HEK293 (cell line): ENCODE measurements around the gene IRF7.

Experiments
- CTCF ChIA-PET: fragments of 350-600 bp; formaldehyde crosslinking; extraction: SDS; loops from one replicate; lab custom pipeline; 2021; ENCODE audit warnings: antibody characterized with exemption; lab: Yijun Ruan, JAX
- POLR2A ChIA-PET: fragments of 300-600 bp; formaldehyde crosslinking; extraction: SDS; loops from one replicate; lab custom pipeline; 2020; ENCODE audit warnings: antibody characterized with exemption, inconsistent platforms; lab: Yijun Ruan, JAX
- H3K27ac ChIP-seq: fragments of 200-500 bp; sonication (Bioruptor generic); 2 replicates; pipeline ENCODE4 v1.5.1; 2014; ENCODE audit warnings: low read depth, low read length, control low read depth, inconsistent platforms; ENCODE audit errors: extremely low read depth
- H3K36me3 ChIP-seq, 2 experiments: fragments of 200-500 bp in 1 of 2; sonication (Bioruptor generic) in 1 of 2; 1 replicate in 1 of 2; 2 replicates in 1 of 2; pipeline ENCODE4 v1.5.1; 2014 to 2017; ENCODE audit warnings: inconsistent platforms in 2 of 2, low read length in 2 of 2; ENCODE audit not compliant: control insufficient read depth in 2 of 2, insufficient read depth in 1 of 2
- H3K4me1 ChIP-seq: fragments of 200-500 bp; sonication (Bioruptor generic); 2 replicates; pipeline ENCODE4 v1.5.1; 2014; ENCODE audit warnings: mild to moderate bottlenecking, low read length, inconsistent platforms; ENCODE audit not compliant: control insufficient read depth, insufficient read depth
- H3K4me3 ChIP-seq: 2 replicates; pipeline ENCODE4 v1.5.1; 2011; ENCODE audit warnings: low read depth, mild to moderate bottlenecking, control low read depth, low read length, moderate library complexity
- H3K9me3 ChIP-seq: fragments of 200-500 bp; sonication (Bioruptor generic); 2 replicates; pipeline ENCODE4 v1.5.1; 2014; ENCODE audit warnings: low read depth, low read length, inconsistent platforms; ENCODE audit not compliant: control insufficient read depth, insufficient read depth
- HIC1 ChIP-seq: fragments of 450-650 bp; formaldehyde crosslinking; IDR thresholded peaks from 2 replicates; pipeline ENCODE4 v1.5.1; 2016; ENCODE audit warnings: missing biosample characterization, missing genetic modification characterization
- KLF1 ChIP-seq: fragments of 450-650 bp; formaldehyde crosslinking; IDR thresholded peaks from 2 replicates; pipeline ENCODE4 v1.5.1; 2016; ENCODE audit warnings: missing biosample characterization, missing genetic modification characterization
- PRDM2 ChIP-seq: fragments of 450-650 bp; formaldehyde crosslinking; IDR thresholded peaks from 2 replicates; pipeline ENCODE4 v1.5.1; 2016; ENCODE audit warnings: missing biosample characterization, missing genetic modification characterization, borderline replicate concordance
- SETDB1 ChIP-seq: IDR thresholded peaks from one replicate; pipeline ENCODE4 v1.6.1; 2017; ENCODE audit warnings: mild to moderate bottlenecking, low read length, moderate library complexity, mixed read lengths; ENCODE audit not compliant: insufficient read length
- WT1 ChIP-seq: fragments of 450-650 bp; formaldehyde crosslinking; IDR thresholded peaks from 2 replicates; pipeline ENCODE4 v1.5.1; 2016; ENCODE audit warnings: missing biosample characterization, missing genetic modification characterization
- ZBTB26 ChIP-seq: fragments of 450-650 bp; formaldehyde crosslinking; optimal IDR thresholded peaks from 2 replicates; pipeline ENCODE3; 2016; ENCODE audit warnings: missing biosample characterization, mild to moderate bottlenecking, missing genetic modification characterization
- ZNF133 ChIP-seq: fragments of 450-650 bp; formaldehyde crosslinking; IDR thresholded peaks from 2 replicates; pipeline ENCODE4 v1.5.1; 2016; ENCODE audit warnings: missing biosample characterization, missing genetic modification characterization
- ZNF174 ChIP-seq: fragments of 450-650 bp; formaldehyde crosslinking; IDR thresholded peaks from 2 replicates; pipeline ENCODE4 v1.5.0; 2017; ENCODE audit warnings: missing biosample characterization, mild to moderate bottlenecking, missing genetic modification characterization
- ZNF311 ChIP-seq: fragments of 450-650 bp; formaldehyde crosslinking; IDR thresholded peaks from 2 replicates; pipeline ENCODE4 v1.5.1; 2017; ENCODE audit warnings: missing biosample characterization, missing genetic modification characterization, borderline replicate concordance
- ZNF37A ChIP-seq: fragments of 450-650 bp; IDR thresholded peaks from 2 replicates; pipeline ENCODE4 v1.5.1; 2018; ENCODE audit warnings: missing biosample characterization, missing genetic modification characterization
- ZNF426 ChIP-seq: fragments of 450-650 bp; formaldehyde crosslinking; IDR thresholded peaks from 2 replicates; pipeline ENCODE4 v1.5.1; 2017; ENCODE audit warnings: missing biosample characterization, missing genetic modification characterization, mild to moderate bottlenecking, inconsistent platforms, moderate library complexity
- ZNF555 ChIP-seq: fragments of 450-650 bp; formaldehyde crosslinking; conservative IDR thresholded peaks from 2 replicates; pipeline ENCODE4 v1.5.1; 2017; ENCODE audit warnings: missing biosample characterization, mild to moderate bottlenecking, missing genetic modification characterization, inconsistent platforms
- ZNF585B ChIP-seq: fragments of 450-650 bp; formaldehyde crosslinking; IDR thresholded peaks from 2 replicates; pipeline ENCODE4 v1.5.1; 2016; ENCODE audit warnings: missing biosample characterization, missing genetic modification characterization
- ZNF600 ChIP-seq: fragments of 450-650 bp; formaldehyde crosslinking; IDR thresholded peaks from 2 replicates; pipeline ENCODE4 v1.5.1; 2016; ENCODE audit warnings: missing biosample characterization, missing genetic modification characterization
- ZNF645 ChIP-seq: fragments of 450-650 bp; formaldehyde crosslinking; IDR thresholded peaks from 2 replicates; pipeline ENCODE4; 2016; ENCODE audit warnings: missing biosample characterization, missing genetic modification characterization
- ZNF670 ChIP-seq: fragments of 450-650 bp; formaldehyde crosslinking; IDR thresholded peaks from 2 replicates; pipeline ENCODE4 v1.5.1; 2016; ENCODE audit warnings: missing biosample characterization, missing genetic modification characterization, low read depth

Gene IRF7

GRCh38 chr11:609341-609811, 6.4 kb downstream of the IRF7 start (continued):
- TF ChIP-seq HIC1, result no peak
- no peak for TF ChIP-seq WT1

GRCh38 chr11:608791-609251, 6.9 kb downstream of the IRF7 start:
- no peak overlapping the region for H3K4me3 ChIP-seq
- H3K4me1 ChIP-seq, result no peaks in the 10 kb centered on the region
- TF ChIP-seq ZNF37A (tag by site-specific recombination), result no peak
- TF ChIP-seq KLF1, result no peak
- H3K9me3 ChIP-seq, result no peaks in the 10 kb centered on the region
- H3K27ac ChIP-seq, result no peak overlapping the region
- ChIA-PET POLR2A (no interaction called here), CTCF (no interaction called here)
- H3K36me3 ChIP-seq, result peaks cover 0 to 97% of the 10 kb centered on the region in 2 experiments; a peak in 2 of 3 replicates

GRCh38 chr11:607971-608659, 7.6 kb downstream of the IRF7 start:
- Histone ChIP-seq H3K9me3 (no peaks in the 10 kb centered on the region), H3K4me1 (no peaks in the 10 kb centered on the region), H3K4me3 (no peak overlapping the region), H3K36me3 (peaks cover 6 to 98% of the 10 kb centered on the region in 2 experiments; a peak in 2 of 3 replicates), H3K27ac (no peak overlapping the region)
- no peak for TF ChIP-seq ZNF311 (tag by site-specific recombination)
- no peak for TF ChIP-seq ZNF585B (tag by site-specific recombination)
- no peak for TF ChIP-seq ZNF555
- CTCF ChIA-PET, result no interaction called here
- POLR2A ChIA-PET, result no interaction called here

GRCh38 chr11:607020-607780, 8.6 kb downstream of the IRF7 start:
- TF ChIP-seq ZNF645 (tag by site-specific recombination), result no peak
- no peak for TF ChIP-seq ZNF600 (tag by site-specific recombination)
- no peak for TF ChIP-seq SETDB1
- TF ChIP-seq PRDM2, result no peak
- no peak for TF ChIP-seq ZNF426 (tag by site-specific recombination)
- no peak for TF ChIP-seq ZNF133 (tag by site-specific recombination)
- no peak for TF ChIP-seq ZBTB26 (tag by site-specific recombination)
- TF ChIP-seq ZNF670 (tag by site-specific recombination), result no peak
- TF ChIP-seq ZNF174 (tag by site-specific recombination), result no peak
- TF ChIP-seq, all 188 proteins: peak for 0
- peaks cover 12 to 95% of the 10 kb centered on the region in 2 experiments; a peak in 2 of 3 replicates for H3K36me3 ChIP-seq

More at GRCh38 chr11:607020-607780, 8.6 kb downstream of the IRF7 start:
- Histone ChIP-seq H3K4me3 (no peak overlapping the region), H3K9me3 (no peaks in the 10 kb centered on the region), H3K4me1 (no peaks in the 10 kb centered on the region), H3K27ac (no peak overlapping the region)
- ChIA-PET POLR2A (no interaction called here), CTCF (interaction anchor here (0.6 to 0.7 kb wide), 2 partner anchors 108 to 177 kb away, joined by 3 to 4 read pairs; no protein-coding TSS in a partner anchor)
